ENCODE data around the gene RAI1.

RAI1 gene

DNA sequence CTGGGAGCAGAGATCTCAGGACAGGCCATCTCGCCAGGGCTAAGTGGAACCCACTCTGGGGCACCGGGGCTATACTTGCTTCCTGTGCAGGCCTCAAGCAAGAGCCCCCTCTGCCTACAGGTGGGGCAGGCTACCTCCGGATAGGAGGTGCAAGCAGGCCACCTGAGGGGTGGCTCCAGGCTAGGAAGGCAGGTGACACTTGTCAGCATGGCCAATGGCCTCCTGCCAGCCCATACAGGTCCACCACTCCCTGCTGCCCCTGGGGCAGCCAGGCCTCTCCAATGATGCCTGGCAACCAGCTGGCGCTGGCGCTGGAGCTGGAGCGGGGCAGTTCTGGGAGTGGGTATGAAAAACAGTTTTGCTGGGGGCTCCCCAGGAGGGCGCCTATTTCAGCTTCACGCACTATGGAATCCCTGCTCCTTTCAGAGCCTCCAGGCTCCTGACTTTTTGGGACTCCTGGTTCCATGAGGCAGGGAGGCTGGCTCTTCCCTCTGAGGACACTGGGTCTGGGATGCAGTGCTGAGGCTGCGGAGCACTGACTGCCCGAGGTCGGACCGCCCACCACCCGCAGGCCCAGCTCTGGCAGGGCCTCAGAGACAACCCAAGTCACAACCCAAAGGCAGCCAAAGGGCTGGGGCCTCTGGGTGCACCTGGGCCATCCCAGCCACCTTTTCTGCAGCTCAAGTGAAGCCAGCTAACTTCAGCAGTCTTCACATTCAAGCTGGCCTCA is 164.0 kb downstream of the RAI1 start:
- TF ChIP-seq, protein P1, sequence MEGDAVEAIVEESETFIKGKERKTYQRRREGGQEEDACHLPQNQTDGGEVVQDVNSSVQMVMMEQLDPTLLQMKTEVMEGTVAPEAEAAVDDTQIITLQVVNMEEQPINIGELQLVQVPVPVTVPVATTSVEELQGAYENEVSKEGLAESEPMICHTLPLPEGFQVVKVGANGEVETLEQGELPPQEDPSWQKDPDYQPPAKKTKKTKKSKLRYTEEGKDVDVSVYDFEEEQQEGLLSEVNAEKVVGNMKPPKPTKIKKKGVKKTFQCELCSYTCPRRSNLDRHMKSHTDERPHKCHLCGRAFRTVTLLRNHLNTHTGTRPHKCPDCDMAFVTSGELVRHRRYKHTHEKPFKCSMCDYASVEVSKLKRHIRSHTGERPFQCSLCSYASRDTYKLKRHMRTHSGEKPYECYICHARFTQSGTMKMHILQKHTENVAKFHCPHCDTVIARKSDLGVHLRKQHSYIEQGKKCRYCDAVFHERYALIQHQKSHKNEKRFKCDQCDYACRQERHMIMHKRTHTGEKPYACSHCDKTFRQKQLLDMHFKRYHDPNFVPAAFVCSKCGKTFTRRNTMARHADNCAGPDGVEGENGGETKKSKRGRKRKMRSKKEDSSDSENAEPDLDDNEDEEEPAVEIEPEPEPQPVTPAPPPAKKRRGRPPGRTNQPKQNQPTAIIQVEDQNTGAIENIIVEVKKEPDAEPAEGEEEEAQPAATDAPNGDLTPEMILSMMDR (IDR thresholded peaks at IDR 0.05; ENCODE audit: insufficient read depth, low read depth, low read length, missing control alignments): no peak
- DNase-seq (ENCODE audit: low read depth): no peak
- H3K4me3 ChIP-seq (ENCODE audit: low read depth, low read length): no peak overlapping the region

DNA sequence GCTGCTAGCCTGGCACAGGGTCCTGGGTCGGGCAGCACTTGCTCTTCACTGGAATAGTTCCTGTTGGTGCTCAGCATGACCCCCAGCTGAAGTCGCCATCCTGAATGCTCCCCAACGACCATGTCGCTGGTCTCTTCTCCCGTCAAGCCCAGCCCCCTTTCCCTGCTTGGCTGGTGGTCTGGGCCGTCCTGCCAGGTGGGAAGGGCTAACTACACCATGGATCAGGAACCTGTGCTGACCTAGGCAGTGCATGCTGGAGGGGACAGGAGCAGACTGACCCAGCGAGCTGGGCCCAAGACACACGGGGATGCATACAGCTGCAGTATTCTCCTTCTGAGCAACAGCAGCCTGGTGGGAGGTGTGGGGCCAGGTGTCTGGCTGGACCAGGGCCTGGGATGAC is 164.7 kb downstream of the RAI1 start:
- TF ChIP-seq, protein P1 (IDR thresholded peaks at IDR 0.05; ENCODE audit: insufficient read depth, low read depth, low read length, missing control alignments): no peak
- no peak overlapping the region for H3K4me3 ChIP-seq (ENCODE audit: low read depth, low read length)
- DNase-seq (ENCODE audit: low read depth): no peak

DNA sequence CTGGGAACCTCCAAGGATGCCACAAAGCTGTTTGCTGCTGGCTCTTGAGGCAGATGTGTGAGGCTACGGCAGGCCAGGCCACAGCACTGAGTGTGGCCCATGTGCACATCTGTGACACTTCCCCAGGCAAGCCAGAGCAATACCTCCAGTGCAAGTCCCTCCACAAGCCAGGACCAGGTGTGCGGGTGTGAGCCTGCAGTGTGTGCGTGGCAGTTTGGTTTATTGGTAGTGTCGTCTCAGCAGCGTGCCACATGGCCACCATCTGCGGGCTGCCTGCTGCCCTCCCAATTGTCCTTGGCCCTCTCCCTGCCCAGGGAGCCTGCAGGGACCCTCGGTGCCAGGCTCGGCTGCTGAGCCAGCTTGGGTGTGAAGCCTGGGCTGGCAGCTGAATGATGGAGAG is 165.4 kb downstream of the RAI1 start:
- TF ChIP-seq, protein P1 (IDR thresholded peaks at IDR 0.05; ENCODE audit: insufficient read depth, low read depth, low read length, missing control alignments): no peak
- H3K4me3 ChIP-seq (ENCODE audit: low read depth, low read length): no peak overlapping the region
- DNase-seq (ENCODE audit: low read depth): no peak

DNA sequence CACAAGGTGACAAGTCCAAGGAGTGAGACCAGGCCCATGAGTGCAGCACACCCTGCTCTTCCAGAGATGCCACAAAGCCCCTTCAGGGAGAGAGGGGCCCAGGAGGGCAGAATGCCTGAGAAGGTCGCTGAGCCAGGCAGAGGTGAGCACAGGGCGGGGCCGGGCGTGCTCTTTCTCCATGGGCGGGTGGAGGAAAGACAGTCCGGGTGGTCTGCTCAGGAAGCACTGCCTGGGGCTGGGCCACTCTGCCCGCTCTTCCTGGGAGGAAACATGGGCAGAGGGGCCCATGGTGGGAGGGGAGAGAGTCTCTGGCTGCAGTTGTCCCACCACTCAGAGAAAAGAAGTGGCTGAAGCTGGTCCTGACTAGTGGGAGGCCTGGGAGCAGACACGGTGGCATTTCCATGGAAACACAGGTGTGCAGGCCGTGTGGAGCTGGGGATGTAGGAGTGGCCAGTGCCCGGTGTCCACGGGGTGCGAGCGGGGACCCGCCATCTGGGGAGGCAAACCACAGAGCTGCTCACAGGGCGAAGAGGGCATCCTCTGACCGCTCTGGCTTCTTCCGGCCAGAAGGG is 165.9 kb downstream of the RAI1 start:
- no peak overlapping the region for H3K4me3 ChIP-seq (ENCODE audit: low read depth, low read length)
- TF ChIP-seq, protein P1 (IDR thresholded peaks at IDR 0.05; ENCODE audit: insufficient read depth, low read depth, low read length, missing control alignments): no peak
- DNase-seq (ENCODE audit: low read depth): no peak

DNA sequence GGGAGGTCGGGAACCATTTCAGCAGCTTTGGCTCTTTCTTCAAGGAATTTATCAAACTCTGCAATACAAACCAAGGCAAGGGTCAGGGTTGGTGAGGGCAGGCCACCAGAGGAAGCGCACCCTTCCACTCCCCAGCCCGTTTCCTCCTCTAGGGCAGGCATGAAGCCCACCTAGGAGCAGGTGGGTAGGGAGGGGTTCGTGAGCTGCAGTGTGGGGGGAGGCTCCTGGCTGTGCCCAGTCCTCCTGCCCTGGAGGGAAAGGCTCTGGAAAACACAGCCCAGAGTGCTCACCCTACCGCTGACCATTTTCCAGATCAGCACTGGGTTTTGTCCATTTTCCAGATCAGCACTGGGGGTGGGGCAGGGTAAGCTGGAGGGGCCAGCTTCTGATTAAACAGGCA is 166.5 kb downstream of the RAI1 start:
- no peak overlapping the region for H3K4me3 ChIP-seq (ENCODE audit: low read depth, low read length)
- TF ChIP-seq, protein P1 (IDR thresholded peaks at IDR 0.05; ENCODE audit: insufficient read depth, low read depth, low read length, missing control alignments): no peak
- no peak for DNase-seq (ENCODE audit: low read depth)

DNA sequence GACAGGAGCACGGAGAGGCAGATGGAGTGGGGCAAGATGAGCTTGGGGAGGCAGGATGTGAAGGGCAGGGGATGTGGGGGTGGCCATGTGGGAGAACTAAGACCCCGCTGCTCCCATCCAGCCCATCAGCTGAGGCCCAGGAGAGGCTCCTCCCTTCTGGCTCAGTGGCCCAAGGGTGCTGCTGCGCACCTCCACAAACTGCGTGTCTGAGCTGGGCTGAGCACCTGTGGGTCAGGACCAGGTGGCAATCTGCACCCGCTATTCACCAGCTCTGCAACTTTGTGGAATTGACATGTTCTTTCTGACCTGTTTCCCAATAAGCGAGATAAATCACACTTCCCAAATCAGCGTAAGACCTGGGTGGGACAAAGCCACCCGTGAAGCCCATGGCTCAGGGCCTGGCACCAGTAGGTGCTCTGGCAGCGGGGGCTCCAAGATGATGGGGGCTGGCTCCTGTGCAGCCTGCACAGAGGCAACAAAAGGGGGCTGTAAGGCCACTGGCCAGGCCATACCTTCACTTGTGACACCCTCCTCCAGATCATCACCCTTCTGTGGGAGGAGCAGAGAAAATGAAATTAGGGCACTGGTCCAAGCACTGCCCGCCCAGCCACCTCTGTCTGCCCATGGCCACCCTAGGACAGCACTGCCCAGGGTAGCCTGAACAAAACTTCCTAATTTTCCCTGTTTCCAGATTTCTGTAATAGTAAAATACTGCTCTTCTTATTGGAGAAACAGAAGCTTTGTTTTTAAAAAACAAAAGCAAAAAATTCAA is 167.2 kb downstream of the RAI1 start:
- H3K4me3 ChIP-seq (ENCODE audit: low read depth, low read length): no peak overlapping the region
- TF ChIP-seq, protein P1 (IDR thresholded peaks at IDR 0.05; ENCODE audit: insufficient read depth, low read depth, low read length, missing control alignments): no peak
- DNase-seq (ENCODE audit: low read depth): no peak

Measured in GM12865 (cell line).